CD14-positive monocyte (primary cell): ENCODE results near the gene DPEP2NB. TPM values are rescaled to one million over a fixed set of nuclear protein-coding genes. Genes with fewer than 3 reads are reported as not detected.
A peak's percentile ranks its signal among the peaks of the same experiment; 100 is the strongest.

Experiments used
- DNase-seq, 3 donors: peaks; one replicate each; pipeline ENCODE4 v3.0.0-alpha.2; 2011 to 2022
- H2AFZ ChIP-seq: 2 replicates; pipeline ENCODE4 v1.6.0; 2012; ENCODE audit warnings: mild to moderate bottlenecking, low read depth, low read length, inconsistent platforms; ENCODE audit not compliant: insufficient read depth, poor library complexity, severe bottlenecking
- H3K27ac ChIP-seq, 2 donors: 1 replicate in 1 of 2; 2 replicates in 1 of 2; pipeline ENCODE4 v1.5.1; 2012 to 2013; ENCODE audit warnings: low read length in 2 of 2, control low read depth in 1 of 2, inconsistent platforms in 1 of 2, low read depth in 1 of 2, mild to moderate bottlenecking in 1 of 2
- H3K27me3 ChIP-seq, 2 donors: one replicate each; pipeline versions ENCODE4 v1.6.0 to v1.6.1; 2011 to 2013; ENCODE audit warnings: low read length in 2 of 2; ENCODE audit not compliant: control insufficient read depth in 2 of 2, insufficient read depth in 2 of 2
- H3K36me3 ChIP-seq, 2 donors: replicated peaks in 1 of 2; 1 replicate in 1 of 2; 2 replicates in 1 of 2; pipeline versions ENCODE4 v1.5.1 to v1.6.1; 2012 to 2013; ENCODE audit warnings: low read length in 2 of 2, control low read depth in 1 of 2, inconsistent platforms in 1 of 2, mild to moderate bottlenecking in 1 of 2; ENCODE audit not compliant: insufficient read depth in 2 of 2, control insufficient read depth in 1 of 2
- H3K4me1 ChIP-seq, 2 donors: 1 replicate in 1 of 2; 2 replicates in 1 of 2; pipeline versions ENCODE4 v1.5.1 to v1.6.1; 2012 to 2013; ENCODE audit warnings: low read length in 2 of 2, control low read depth in 1 of 2, inconsistent platforms in 1 of 2, mild to moderate bottlenecking in 1 of 2, moderate library complexity in 1 of 2; ENCODE audit not compliant: insufficient read depth in 2 of 2, control insufficient read depth in 1 of 2
- H3K4me2 ChIP-seq: replicated peaks from 2 replicates; pipeline ENCODE3; 2012; ENCODE audit warnings: low read length, moderate library complexity, mild to moderate bottlenecking; ENCODE audit not compliant: poor library complexity, severe bottlenecking; ENCODE audit errors: extremely low read depth
- H3K4me3 ChIP-seq, 3 experiments: fragments of 200-600 bp in 1 of 3; sonication (generic) in 1 of 3; replicated peaks in 1 of 3; 1 replicate in 2 of 3; 2 replicates in 1 of 3; pipeline ENCODE4 v1.5.1; 2011 to 2013; ENCODE audit warnings: low read length in 3 of 3, mild to moderate bottlenecking in 3 of 3, control low read depth in 2 of 3, low read depth in 2 of 3, inconsistent platforms in 1 of 3, moderate library complexity in 1 of 3
- H3K79me2 ChIP-seq: 2 replicates; pipeline ENCODE4 v1.6.0; 2012; ENCODE audit warnings: mild to moderate bottlenecking, control low read depth, inconsistent platforms, low read length, moderate library complexity; ENCODE audit not compliant: insufficient read depth
- H3K9ac ChIP-seq: 2 replicates; pipeline ENCODE4 v1.6.0; 2017; ENCODE audit warnings: low read length, mild to moderate bottlenecking; ENCODE audit not compliant: insufficient read depth, poor library complexity, severe bottlenecking
- H3K9me3 ChIP-seq, 2 donors: replicated peaks in 1 of 2; 1 replicate in 1 of 2; 2 replicates in 1 of 2; pipeline versions ENCODE4 v1.5.1 to v1.6.1; 2012 to 2013; ENCODE audit warnings: low read length in 2 of 2, control low read depth in 1 of 2; ENCODE audit not compliant: control insufficient read depth in 1 of 2, insufficient read depth in 1 of 2
- H4K20me1 ChIP-seq: 2 replicates; pipeline ENCODE4 v1.6.0; 2012; ENCODE audit warnings: mild to moderate bottlenecking, low read length, control low read depth, moderate library complexity; ENCODE audit not compliant: insufficient read depth
- H3K27ac Mint-ChIP-seq, 7 donors: one replicate each; pipeline ENCODE4 v1.8.0; 2020; ENCODE audit warnings: mild to moderate bottlenecking in 7 of 7, mixed read lengths in 7 of 7, moderate library complexity in 6 of 7, inconsistent platforms in 2 of 7
- H3K27me3 Mint-ChIP-seq, 3 donors: one replicate each; pipeline ENCODE4 v1.8.0; 2021 to 2022; ENCODE audit warnings: low read depth in 3 of 3, mild to moderate bottlenecking in 3 of 3, mixed read lengths in 3 of 3, moderate library complexity in 3 of 3, inconsistent platforms in 1 of 3
- H3K36me3 Mint-ChIP-seq, 2 donors: one replicate each; pipeline ENCODE4 v1.8.0; 2020; ENCODE audit warnings: mixed read lengths in 2 of 2, inconsistent platforms in 1 of 2, mild to moderate bottlenecking in 1 of 2
- H3K4me1 Mint-ChIP-seq: one replicate; pipeline ENCODE4 v1.8.0; 2020; ENCODE audit warnings: mild to moderate bottlenecking, mixed read lengths
- H3K4me3 Mint-ChIP-seq, 2 donors: one replicate each; pipeline ENCODE4 v1.8.0; 2020; ENCODE audit warnings: mild to moderate bottlenecking in 2 of 2, mixed read lengths in 2 of 2, moderate library complexity in 1 of 2
- H3K9me3 Mint-ChIP-seq, 7 donors: one replicate each; pipeline ENCODE4 v1.8.0; 2020 to 2022; ENCODE audit warnings: mixed read lengths in 7 of 7, mild to moderate bottlenecking in 6 of 7, moderate library complexity in 6 of 7, inconsistent platforms in 2 of 7
- CTCF ChIP-seq: fragments of 200-600 bp; IDR thresholded peaks from one replicate; pipeline ENCODE4 v1.8.0; 2022; ENCODE audit warnings: antibody characterized with exemption, mild to moderate bottlenecking
- WGBS: methylation state at CpG from one replicate; pipeline ENCODE4 v1.1.5; 2013; ENCODE audit warnings: missing lambda C conversion rate; ENCODE audit not compliant: insufficient coverage; 5-methylcytosine and 5-hydroxymethylcytosine counted together
- intact Hi-C, 2 donors: fragments of 100-400 bp; cut with micrococcal nuclease; formaldehyde crosslinking; loops; one replicate each; pipeline versions ENCODE4 v1.15.0 to v1.15.1; 2023
- polyA plus RNA-seq, 3 donors: library from polyadenylated mRNA; depleted of rRNA in 1 of 3; unstranded in 2 of 3; stranded (reverse) in 1 of 3; fragments of 300-500 nt in 2 of 3; fragments of >200 nt in 1 of 3; fragmentation: Illumina TruSeq in 2 of 3; gene quantifications; 1 replicate in 2 of 3; 2 replicates in 1 of 3; pipeline ENCODE4 v1.2.3, GENCODE V29; 2012 to 2021

DPEP2NB gene
- polyA plus RNA-seq, 3 donors: not detected

- peaks cover 52% of the 10 kb centered on the region for H3K4me1 Mint-ChIP-seq
- no peak for DNase-seq
- peak overlapping the region; percentile 17 to 67 for H3K4me3 Mint-ChIP-seq
Measured at GRCh38 chr16:68005211-68005610, 10.5 kb downstream of the DPEP2NB start.

GRCh38 chr16:68003031-68003430 is 12.7 kb downstream of the DPEP2NB start:
- H4K20me1 ChIP-seq: no peaks in the 10 kb centered on the region
- H3K79me2 ChIP-seq: peaks cover 15% of the 10 kb centered on the region
- H2AFZ ChIP-seq: no peak overlapping the region
- Mint-ChIP-seq H3K27ac (no peak overlapping the region), H3K27me3 (peaks cover 0 to 3% (median 0%) of the 10 kb centered on the region in 3 donors), H3K4me3 (no peak overlapping the region), H3K36me3 (peaks cover 0 to 11% of the 10 kb centered on the region in 2 donors), H3K9me3 (peaks cover 0 to 10% (median 2%) of the 10 kb centered on the region in 7 donors), H3K4me1 (peaks cover 59% of the 10 kb centered on the region)
- no peak overlapping the region for H3K27ac ChIP-seq
- H3K9me3 ChIP-seq: peaks cover 0 to 5% of the 10 kb centered on the region in 2 donors
- H3K4me1 ChIP-seq: peaks cover 73 to 78% of the 10 kb centered on the region in 2 donors
- H3K4me3 ChIP-seq: no peak overlapping the region
- no peaks in the 10 kb centered on the region for H3K36me3 ChIP-seq
- TF ChIP-seq CTCF: no peak
- no CpG with 5 or more reads among the region's 4 CpGs for WGBS
- no peak for DNase-seq
- no peaks in the 10 kb centered on the region for H3K27me3 ChIP-seq
- intact Hi-C loops: no loop called here
- no peak overlapping the region for H3K4me2 ChIP-seq
- H3K9ac ChIP-seq: no peak overlapping the region

More at GRCh38 chr16:68005211-68005610, 10.5 kb downstream of the DPEP2NB start:
- peaks cover 0 to 5% (median 0%) of the 10 kb centered on the region in 7 donors for H3K9me3 Mint-ChIP-seq
- intact Hi-C loops: no loop called here
- peak overlapping the region; percentile 62 for H3K9ac ChIP-seq
- WGBS: no CpG with 5 or more reads among the region's 9 CpGs
- peaks cover 59 to 63% of the 10 kb centered on the region in 2 donors for H3K4me1 ChIP-seq
- H3K36me3 Mint-ChIP-seq: peaks cover 0 to 3% of the 10 kb centered on the region in 2 donors
- peak overlapping the region; percentile 93 to 97 for H3K27ac ChIP-seq
- no peak overlapping the region for H3K4me2 ChIP-seq
- no peaks in the 10 kb centered on the region for H3K9me3 ChIP-seq
- H3K4me3 ChIP-seq: peak overlapping the region in 1 of 3 experiments; percentile 26
- H2AFZ ChIP-seq: no peak overlapping the region
- no peaks in the 10 kb centered on the region for H3K36me3 ChIP-seq
- H3K27me3 ChIP-seq: no peaks in the 10 kb centered on the region
- TF ChIP-seq CTCF: no peak
- H3K27me3 Mint-ChIP-seq: peaks cover 0 to 3% (median 0%) of the 10 kb centered on the region in 3 donors
- peak overlapping the region; percentile 99 to 100 (median 99) for H3K27ac Mint-ChIP-seq
- H3K79me2 ChIP-seq: no peaks in the 10 kb centered on the region
- H4K20me1 ChIP-seq: no peaks in the 10 kb centered on the region
